Upper lobe of left lung (tissue), 4 donors: Measurements from ENCODE around the gene OGFOD2.

Experiments
- CTCF ChIP-seq, 6 experiments: fragments of 450-650 bp in 4 of 6; fragments of 200-600 bp in 2 of 6; sonication (generic) in 2 of 6; IDR thresholded peaks; one replicate each; pipeline ENCODE4 v1.5.1; 2016 to 2019; ENCODE audit warnings: antibody characterized with exemption in 6 of 6
- EP300 ChIP-seq, 4 donors: sonication (generic); formaldehyde crosslinking; IDR thresholded peaks; one replicate each; pipeline ENCODE4 v1.5.1; 2017; ENCODE audit warnings: antibody characterized with exemption in 4 of 4, control low read depth in 2 of 4
- POLR2A ChIP-seq, 4 donors: fragments of 450-650 bp; IDR thresholded peaks; one replicate each; pipeline ENCODE4 v1.5.1; 2016 to 2017; ENCODE audit warnings: antibody characterized with exemption in 4 of 4, mild to moderate bottlenecking in 2 of 4
- POLR2AphosphoS5 ChIP-seq, 2 donors: sonication (generic); formaldehyde crosslinking; IDR thresholded peaks; one replicate each; pipeline ENCODE4 v1.5.1; 2017; ENCODE audit warnings: antibody characterized with exemption in 2 of 2

GRCh38 chr12:122948605-122949004, 26.4 kb upstream of the OGFOD2 start:
- TF ChIP-seq CTCF (IDR thresholded peaks at IDR 0.05) = no peak
- TF ChIP-seq POLR2AphosphoS5 (IDR thresholded peaks at IDR 0.05) = no peak
- no peak for TF ChIP-seq EP300 (IDR thresholded peaks at IDR 0.05)
- TF ChIP-seq POLR2A (IDR thresholded peaks at IDR 0.05) = no peak
